Caco-2 (cell line): ENCODE results near the gene MTIF2. TPM values are rescaled to one million over a fixed set of nuclear protein-coding genes. Genes with fewer than 3 reads are reported as not detected.
"Not testable (repeated sequence)": the region's sequence is repeated elsewhere in the genome, so short reads cannot be mapped to it uniquely, and the experiment has no call there.

Experiments
- BruUV-seq: library from RNA; stranded (reverse); fragments of 400-500 nt; replicated peaks from 2 replicates; lab custom pipeline; 2021; lab: Mats Ljungman, UMichigan
- CTCF ChIA-PET: fragments of 300-600 bp; sonication (Branson Sonifier 250); formaldehyde crosslinking; loops from one replicate; lab custom pipeline; 2022; ENCODE audit warnings: antibody characterized with exemption; lab: Charles Lee
- POLR2A ChIA-PET: fragments of 300-600 bp; sonication (Branson Sonifier 250); formaldehyde crosslinking; loops from one replicate; lab custom pipeline; 2022; ENCODE audit warnings: antibody characterized with exemption; lab: Charles Lee
- DNase-seq, 2 experiments: peaks; one replicate each; pipeline versions ENCODE4 v3.0.0 to v3.0.0-alpha.2; 2020 to 2022
- H3K27me3 ChIP-seq: replicated peaks from 2 replicates; pipeline ENCODE4 v1.6.0; 2011; ENCODE audit warnings: low read length; ENCODE audit not compliant: control insufficient read depth, insufficient read depth
- H3K36me3 ChIP-seq: 2 replicates; pipeline ENCODE4 v1.5.1; 2011; ENCODE audit warnings: low read length; ENCODE audit not compliant: control insufficient read depth, insufficient read depth
- H3K4me1 ChIP-seq: fragments of 250-450 bp; sonication (Bioruptor Pico); 2 replicates; pipeline ENCODE4 v1.5.1; 2020; ENCODE audit warnings: mild to moderate bottlenecking
- H3K4me3 ChIP-seq: 2 replicates; pipeline ENCODE4 v1.5.1; 2011; ENCODE audit warnings: low read depth, mild to moderate bottlenecking, control low read depth, low read length
- H3K9me3 ChIP-seq: fragments of 250-450 bp; sonication (Bioruptor Pico); 2 replicates; pipeline ENCODE4 v1.5.1; 2020; ENCODE audit warnings: mild to moderate bottlenecking, moderate library complexity
- H3K27ac Mint-ChIP-seq: one replicate; pipeline ENCODE4 v1.8.0; 2022; ENCODE audit warnings: mixed read lengths; ENCODE audit not compliant: unreplicated experiment
- H3K27me3 Mint-ChIP-seq: one replicate; pipeline ENCODE4 v1.8.0; 2022; ENCODE audit warnings: mixed read lengths; ENCODE audit not compliant: insufficient read depth, unreplicated experiment
- H3K36me3 Mint-ChIP-seq: one replicate; pipeline ENCODE4 v1.8.0; 2022; ENCODE audit warnings: mild to moderate bottlenecking, mixed read lengths; ENCODE audit not compliant: insufficient read depth, unreplicated experiment
- H3K4me1 Mint-ChIP-seq: one replicate; pipeline ENCODE4 v1.8.0; 2022; ENCODE audit warnings: low read depth, mixed read lengths; ENCODE audit not compliant: unreplicated experiment
- H3K4me3 Mint-ChIP-seq: one replicate; pipeline ENCODE4 v1.8.0; 2022; ENCODE audit warnings: mild to moderate bottlenecking, moderate library complexity, mixed read lengths; ENCODE audit not compliant: unreplicated experiment
- H3K9me3 Mint-ChIP-seq: one replicate; pipeline ENCODE4 v1.8.0; 2022; ENCODE audit warnings: mixed read lengths; ENCODE audit not compliant: unreplicated experiment
- CTCF ChIP-seq, 2 experiments: fragments of 200-600 bp in 1 of 2; IDR thresholded peaks; 1 replicate in 1 of 2; 2 replicates in 1 of 2; pipeline versions ENCODE4 v1.5.1 to v1.8.0; 2011 to 2022; ENCODE audit warnings: antibody characterized with exemption in 1 of 2, control low read depth in 1 of 2, inconsistent platforms in 1 of 2, low read depth in 1 of 2, low read length in 1 of 2, mild to moderate bottlenecking in 1 of 2, moderate library complexity in 1 of 2; ENCODE audit not compliant: insufficient read depth in 1 of 2, severe bottlenecking in 1 of 2, unreplicated experiment in 1 of 2
- intact Hi-C: fragments of 100-400 bp; cut with micrococcal nuclease; formaldehyde crosslinking; loops from one replicate; pipeline ENCODE4 v1.10.0; 2022; ENCODE audit not compliant: unreplicated experiment
- total RNA-seq: library from RNA; stranded (reverse); gene quantifications from 2 replicates; pipeline ENCODE4 v1.2.3, GENCODE V29; 2022

The MTIF2 gene
- total RNA-seq, 1 experiment from 2014 or later = 42.7 TPM

- H3K36me3 ChIP-seq = 0 out of 2 replicates have a peak, but pooled peaks cover 3% of the 10 kb centered on the region
- peak overlapping the region; percentile 59 for H3K4me3 Mint-ChIP-seq
- H3K4me1 Mint-ChIP-seq = peaks cover 36% of the 10 kb centered on the region
- BruUV-seq = no TSS peak
- intact Hi-C loops = no loop called here
- no peaks in the 10 kb centered on the region for H3K9me3 Mint-ChIP-seq
- H3K4me3 ChIP-seq = no peak overlapping the region
- POLR2A ChIA-PET = no interaction called here
- CTCF ChIA-PET = no interaction called here
- no peaks in the 10 kb centered on the region for H3K9me3 ChIP-seq
- peak in 1 of 2 experiments; percentile 45 for DNase-seq
- no peak for TF ChIP-seq CTCF (IDR thresholded peaks at IDR 0.05; ENCODE audit: insufficient read depth in 1 of 2, low read depth in 1 of 2, low read length in 1 of 2, severe bottlenecking in 1 of 2, unreplicated experiment in 1 of 2)
- peaks cover 31% of the 10 kb centered on the region for H3K4me1 ChIP-seq
- H3K27me3 ChIP-seq = no peaks in the 10 kb centered on the region
- H3K36me3 Mint-ChIP-seq = peaks cover 34% of the 10 kb centered on the region
- H3K27ac Mint-ChIP-seq = peak overlapping the region; percentile 68
- no peaks in the 10 kb centered on the region for H3K27me3 Mint-ChIP-seq
Observed at GRCh38 chr2:55229221-55229620, 39.8 kb downstream of the MTIF2 start.

- no peak overlapping the region for H3K4me3 Mint-ChIP-seq
- H3K36me3 Mint-ChIP-seq = peaks cover 24% of the 10 kb centered on the region
- H3K9me3 Mint-ChIP-seq = no peaks in the 10 kb centered on the region
- Histone ChIP-seq H3K4me3 (no peak overlapping the region), H3K27me3 (no peaks in the 10 kb centered on the region), H3K36me3 (0 out of 2 replicates have a peak, but pooled peaks cover 2% of the 10 kb centered on the region), H3K4me1 (peaks cover 27% of the 10 kb centered on the region), H3K9me3 (no peaks in the 10 kb centered on the region)
- intact Hi-C loops = no loop called here
- DNase-seq = no peak
- no peak for TF ChIP-seq CTCF (IDR thresholded peaks at IDR 0.05; ENCODE audit: insufficient read depth in 1 of 2, low read depth in 1 of 2, low read length in 1 of 2, severe bottlenecking in 1 of 2, unreplicated experiment in 1 of 2)
- BruUV-seq = no TSS peak
- H3K27ac Mint-ChIP-seq = no peak overlapping the region
- CTCF ChIA-PET = no interaction called here
- peaks cover 36% of the 10 kb centered on the region for H3K4me1 Mint-ChIP-seq
- POLR2A ChIA-PET = no interaction called here
- H3K27me3 Mint-ChIP-seq = no peaks in the 10 kb centered on the region
Observed at GRCh38 chr2:55228226-55228563, 40.8 kb downstream of the MTIF2 start.

GRCh38 chr2:55227437-55228225 is 41.4 kb downstream of the MTIF2 start:
- DNase-seq, H3K4me3 Mint-ChIP-seq, H3K27me3 ChIP-seq, BruUV-seq, CTCF ChIA-PET, H3K9me3 ChIP-seq, H3K9me3 Mint-ChIP-seq, H3K27me3 Mint-ChIP-seq, H3K36me3 ChIP-seq, H3K27ac Mint-ChIP-seq, intact Hi-C loops, POLR2A ChIA-PET, H3K4me3 ChIP-seq: not testable (repeated sequence)
- H3K4me1 ChIP-seq = peaks cover 27% of the 10 kb centered on the region
- Mint-ChIP-seq H3K36me3 (peaks cover 19% of the 10 kb centered on the region), H3K4me1 (peaks cover 36% of the 10 kb centered on the region)
